SK-N-SH treated with all-trans-retinoic acid at 6 μM for 48 hours (cell line): ENCODE results near the gene CPA5.

Source experiments
- ATAC-seq: fragments of 200-7000 bp; cut with Tn5 transposase; 3 replicates; pipeline ENCODE4 v1.9.1; 2020; ENCODE audit warnings: mild to moderate bottlenecking, moderate library complexity
- ARNTL ChIP-seq: fragments of 450-650 bp; formaldehyde crosslinking; IDR thresholded peaks from 2 replicates; pipeline ENCODE4 v1.5.0; 2020; ENCODE audit warnings: low read depth, mild to moderate bottlenecking, moderate library complexity, borderline replicate concordance
- BACH2 ChIP-seq: fragments of 250-450 bp; sonication (Bioruptor Pico); IDR thresholded peaks from 2 replicates; pipeline ENCODE4 v1.9.0; 2021; ENCODE audit warnings: mild to moderate bottlenecking, borderline replicate concordance
- CSDC2 ChIP-seq: fragments of 250-450 bp; sonication (Bioruptor Pico); IDR thresholded peaks from 2 replicates; pipeline ENCODE4 v1.5.0; 2020; ENCODE audit warnings: mild to moderate bottlenecking, moderate library complexity
- CSRNP3 ChIP-seq: fragments of 250-450 bp; sonication (Bioruptor Pico); IDR thresholded peaks from 2 replicates; pipeline ENCODE4 v1.5.1; 2021; ENCODE audit warnings: mild to moderate bottlenecking, moderate library complexity
- ESRRG ChIP-seq: fragments of 250-450 bp; sonication (Bioruptor Pico); IDR thresholded peaks from 2 replicates; pipeline ENCODE4 v1.6.1; 2021; ENCODE audit warnings: mild to moderate bottlenecking
- GLIS3 ChIP-seq: fragments of 250-450 bp; sonication (Bioruptor Pico); IDR thresholded peaks from 2 replicates; pipeline ENCODE4 v1.5.0; 2020; ENCODE audit warnings: mild to moderate bottlenecking, moderate library complexity
- ISL1 ChIP-seq: fragments of 250-450 bp; sonication (Bioruptor Pico); IDR thresholded peaks from 2 replicates; pipeline ENCODE4 v2.1.2; 2022; ENCODE audit warnings: mild to moderate bottlenecking, moderate library complexity
- OSR1 ChIP-seq: fragments of 250-450 bp; sonication (Bioruptor Pico); IDR thresholded peaks from 2 replicates; pipeline ENCODE4 v1.8.0; 2022; ENCODE audit warnings: moderate library complexity, mild to moderate bottlenecking, inconsistent platforms
- PPARA ChIP-seq: fragments of 250-450 bp; sonication (Bioruptor Pico); IDR thresholded peaks from 2 replicates; pipeline ENCODE4 v1.5.0; 2020; ENCODE audit warnings: mild to moderate bottlenecking, borderline replicate concordance
- RARB ChIP-seq: fragments of 250-450 bp; sonication (Bioruptor Pico); IDR thresholded peaks from 2 replicates; pipeline ENCODE4 v1.8.0; 2021; ENCODE audit warnings: mild to moderate bottlenecking, moderate library complexity
- SNAI2 ChIP-seq: fragments of 250-450 bp; sonication (Bioruptor Pico); IDR thresholded peaks from 2 replicates; pipeline ENCODE4 v1.5.0; 2020; ENCODE audit warnings: mild to moderate bottlenecking, moderate library complexity
- TCF4 ChIP-seq: fragments of 250-450 bp; sonication (Bioruptor Pico); IDR thresholded peaks from 2 replicates; pipeline ENCODE4 v1.8.0; 2021; ENCODE audit warnings: mild to moderate bottlenecking, moderate library complexity, borderline replicate concordance
- TOX ChIP-seq: fragments of 250-450 bp; sonication (Bioruptor Pico); IDR thresholded peaks from 2 replicates; pipeline ENCODE4 v1.8.0; 2021; ENCODE audit warnings: mild to moderate bottlenecking, moderate library complexity, borderline replicate concordance
- TSHZ2 ChIP-seq: fragments of 250-450 bp; sonication (Bioruptor Pico); IDR thresholded peaks from 2 replicates; pipeline ENCODE4 v1.5.0; 2020; ENCODE audit warnings: mild to moderate bottlenecking, moderate library complexity
- ZC3H10 ChIP-seq: fragments of 250-450 bp; sonication (Bioruptor Pico); IDR thresholded peaks from 2 replicates; pipeline ENCODE4 v1.5.1; 2021; ENCODE audit warnings: mild to moderate bottlenecking, moderate library complexity
- ZFP3 ChIP-seq: fragments of 250-450 bp; sonication (Bioruptor Pico); IDR thresholded peaks from 2 replicates; pipeline ENCODE4 v1.5.0; 2020; ENCODE audit warnings: mild to moderate bottlenecking, moderate library complexity
- ZFP30 ChIP-seq: fragments of 450-650 bp; formaldehyde crosslinking; IDR thresholded peaks from 2 replicates; pipeline ENCODE4 v1.5.0; 2022; ENCODE audit warnings: mild to moderate bottlenecking, moderate library complexity
- ZNF565 ChIP-seq: fragments of 450-650 bp; formaldehyde crosslinking; conservative IDR thresholded peaks from 2 replicates; pipeline ENCODE4 v1.5.0; 2020; ENCODE audit warnings: low read depth, mild to moderate bottlenecking, moderate library complexity
- ZNF70 ChIP-seq: fragments of 450-650 bp; formaldehyde crosslinking; IDR thresholded peaks from 2 replicates; pipeline ENCODE4 v1.5.0; 2020; ENCODE audit warnings: mild to moderate bottlenecking, moderate library complexity
- ZNF8 ChIP-seq: fragments of 450-650 bp; formaldehyde crosslinking; IDR thresholded peaks from 2 replicates; pipeline ENCODE4 v1.5.0; 2020; ENCODE audit warnings: mild to moderate bottlenecking, moderate library complexity
- TF ChIP-seq, protein P1 (sequence below): fragments of 250-450 bp; sonication (Bioruptor Pico); IDR thresholded peaks from 2 replicates; pipeline ENCODE4 v1.8.0; 2020; ENCODE audit warnings: mild to moderate bottlenecking, moderate library complexity, borderline replicate concordance
- TF ChIP-seq, protein P2 (sequence below): fragments of 250-450 bp; sonication (Bioruptor Pico); IDR thresholded peaks from 2 replicates; pipeline ENCODE4 v1.8.0; 2021; ENCODE audit warnings: low read depth, mild to moderate bottlenecking, moderate library complexity, borderline replicate concordance

Gene CPA5

GRCh38 chr7:130334274-130334673 lies 10.3 kb upstream of the CPA5 start (continued):
- TF ChIP-seq OSR1 (CRISPR knock-in tag) (no peak), ESRRG (CRISPR knock-in tag) (no peak), TSHZ2 (CRISPR knock-in tag) (no peak), RARB (CRISPR knock-in tag) (no peak), ZNF8 (CRISPR knock-in tag) (no peak), ZFP30 (no peak)
- TF ChIP-seq, protein P1, sequence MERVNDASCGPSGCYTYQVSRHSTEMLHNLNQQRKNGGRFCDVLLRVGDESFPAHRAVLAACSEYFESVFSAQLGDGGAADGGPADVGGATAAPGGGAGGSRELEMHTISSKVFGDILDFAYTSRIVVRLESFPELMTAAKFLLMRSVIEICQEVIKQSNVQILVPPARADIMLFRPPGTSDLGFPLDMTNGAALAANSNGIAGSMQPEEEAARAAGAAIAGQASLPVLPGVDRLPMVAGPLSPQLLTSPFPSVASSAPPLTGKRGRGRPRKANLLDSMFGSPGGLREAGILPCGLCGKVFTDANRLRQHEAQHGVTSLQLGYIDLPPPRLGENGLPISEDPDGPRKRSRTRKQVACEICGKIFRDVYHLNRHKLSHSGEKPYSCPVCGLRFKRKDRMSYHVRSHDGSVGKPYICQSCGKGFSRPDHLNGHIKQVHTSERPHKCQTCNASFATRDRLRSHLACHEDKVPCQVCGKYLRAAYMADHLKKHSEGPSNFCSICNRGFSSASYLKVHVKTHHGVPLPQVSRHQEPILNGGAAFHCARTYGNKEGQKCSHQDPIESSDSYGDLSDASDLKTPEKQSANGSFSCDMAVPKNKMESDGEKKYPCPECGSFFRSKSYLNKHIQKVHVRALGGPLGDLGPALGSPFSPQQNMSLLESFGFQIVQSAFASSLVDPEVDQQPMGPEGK (CRISPR knock-in tag) = no peak

DNA sequence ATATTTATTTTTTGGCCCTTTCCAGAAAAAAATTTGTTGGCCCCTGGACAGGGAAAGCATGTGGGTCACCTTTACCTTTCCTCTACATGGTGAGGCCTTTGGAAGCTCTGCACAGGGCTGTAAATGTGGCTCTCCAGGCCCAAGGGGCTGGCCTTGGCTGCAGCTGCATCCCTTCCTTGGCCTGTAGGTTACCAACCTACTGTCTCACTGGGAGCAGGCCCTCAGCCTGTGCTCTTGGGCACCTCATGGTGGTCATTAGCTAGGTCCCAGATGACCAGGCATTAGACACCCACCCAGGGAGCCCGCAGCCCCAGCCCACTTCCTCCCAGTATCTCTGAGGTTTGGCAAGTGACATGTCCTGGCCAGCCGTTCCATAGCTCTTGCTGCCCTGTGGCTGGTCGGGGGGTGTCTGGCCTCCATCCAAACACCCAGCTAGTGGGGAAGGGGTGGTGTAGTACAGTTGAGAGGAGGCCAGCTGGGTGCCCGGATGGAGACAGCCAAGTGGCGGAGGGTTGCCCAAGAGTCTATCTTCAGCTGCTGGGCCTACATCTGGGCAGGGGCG lies 7.1 kb upstream of the CPA5 start:
- ATAC-seq = no peak
- no peak for TF ChIP-seq RARB (CRISPR knock-in tag)
- no peak for TF ChIP-seq GLIS3 (CRISPR knock-in tag)
- no peak for TF ChIP-seq OSR1 (CRISPR knock-in tag)
- TF ChIP-seq, protein P2, sequence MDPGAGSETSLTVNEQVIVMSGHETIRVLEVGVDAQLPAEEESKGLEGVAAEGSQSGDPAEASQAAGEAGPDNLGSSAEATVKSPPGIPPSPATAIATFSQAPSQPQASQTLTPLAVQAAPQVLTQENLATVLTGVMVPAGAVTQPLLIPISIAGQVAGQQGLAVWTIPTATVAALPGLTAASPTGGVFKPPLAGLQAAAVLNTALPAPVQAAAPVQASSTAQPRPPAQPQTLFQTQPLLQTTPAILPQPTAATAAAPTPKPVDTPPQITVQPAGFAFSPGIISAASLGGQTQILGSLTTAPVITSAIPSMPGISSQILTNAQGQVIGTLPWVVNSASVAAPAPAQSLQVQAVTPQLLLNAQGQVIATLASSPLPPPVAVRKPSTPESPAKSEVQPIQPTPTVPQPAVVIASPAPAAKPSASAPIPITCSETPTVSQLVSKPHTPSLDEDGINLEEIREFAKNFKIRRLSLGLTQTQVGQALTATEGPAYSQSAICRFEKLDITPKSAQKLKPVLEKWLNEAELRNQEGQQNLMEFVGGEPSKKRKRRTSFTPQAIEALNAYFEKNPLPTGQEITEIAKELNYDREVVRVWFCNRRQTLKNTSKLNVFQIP = no peak
- no peak for TF ChIP-seq ISL1
- no peak for TF ChIP-seq BACH2 (CRISPR knock-in tag)
- TF ChIP-seq ZFP3 = no peak
- TF ChIP-seq TCF4 (CRISPR knock-in tag) = no peak
- no peak for TF ChIP-seq CSRNP3 (CRISPR knock-in tag)
- TF ChIP-seq, protein P1 (CRISPR knock-in tag) = no peak
- TF ChIP-seq CSDC2 (CRISPR knock-in tag) = no peak
- no peak for TF ChIP-seq ZNF8 (CRISPR knock-in tag)
- TF ChIP-seq ZNF565 = no peak
- TF ChIP-seq ESRRG (CRISPR knock-in tag) = no peak
- no peak for TF ChIP-seq SNAI2 (CRISPR knock-in tag)
- TF ChIP-seq ZNF70 (CRISPR knock-in tag) = no peak
- TF ChIP-seq ZC3H10 (CRISPR knock-in tag) = no peak
- no peak for TF ChIP-seq TOX (CRISPR knock-in tag)
- TF ChIP-seq PPARA (CRISPR knock-in tag) = no peak
- no peak for TF ChIP-seq ZFP30

- no peak for ATAC-seq
- TF ChIP-seq SNAI2 (CRISPR knock-in tag) = no peak
- no peak for TF ChIP-seq ESRRG (CRISPR knock-in tag)
- no peak for TF ChIP-seq TSHZ2 (CRISPR knock-in tag)
- TF ChIP-seq TOX (CRISPR knock-in tag) = no peak
- TF ChIP-seq ARNTL (CRISPR knock-in tag) = no peak
- TF ChIP-seq CSDC2 (CRISPR knock-in tag) = no peak
- TF ChIP-seq ZC3H10 (CRISPR knock-in tag) = no peak
- TF ChIP-seq ZNF565 = no peak
- TF ChIP-seq CSRNP3 (CRISPR knock-in tag) = no peak
- no peak for TF ChIP-seq TCF4 (CRISPR knock-in tag)
- no peak for TF ChIP-seq OSR1 (CRISPR knock-in tag)
- no peak for TF ChIP-seq RARB (CRISPR knock-in tag)
- TF ChIP-seq ISL1 = no peak
- no peak for TF ChIP-seq ZNF70 (CRISPR knock-in tag)
- no peak for TF ChIP-seq PPARA (CRISPR knock-in tag)
- no peak for TF ChIP-seq BACH2 (CRISPR knock-in tag)
These were observed 6.4 kb upstream of the CPA5 start for GRCh38 chr7:130338233-130338632.
